Panc1 (cell line): ENCODE measurements around the gene INPP5F.

Experiments used
- POLR2AphosphoS5 ChIP-seq: IDR thresholded peaks from 2 replicates; pipeline ENCODE4 v1.6.1; 2012; ENCODE audit warnings: mild to moderate bottlenecking, low read depth, low read length, moderate library complexity
- SIN3A ChIP-seq: IDR thresholded peaks from 2 replicates; pipeline ENCODE4 v1.6.1; 2012; ENCODE audit warnings: low read depth, mild to moderate bottlenecking, low read length, moderate library complexity, borderline replicate concordance; ENCODE audit not compliant: insufficient read depth
- TF ChIP-seq, protein P1 (sequence below): fragments of 450-650 bp; IDR thresholded peaks from 2 replicates; pipeline ENCODE4 v1.5.1; 2017; ENCODE audit warnings: mild to moderate bottlenecking

- TF ChIP-seq SIN3A = no peak
- TF ChIP-seq, protein P1, sequence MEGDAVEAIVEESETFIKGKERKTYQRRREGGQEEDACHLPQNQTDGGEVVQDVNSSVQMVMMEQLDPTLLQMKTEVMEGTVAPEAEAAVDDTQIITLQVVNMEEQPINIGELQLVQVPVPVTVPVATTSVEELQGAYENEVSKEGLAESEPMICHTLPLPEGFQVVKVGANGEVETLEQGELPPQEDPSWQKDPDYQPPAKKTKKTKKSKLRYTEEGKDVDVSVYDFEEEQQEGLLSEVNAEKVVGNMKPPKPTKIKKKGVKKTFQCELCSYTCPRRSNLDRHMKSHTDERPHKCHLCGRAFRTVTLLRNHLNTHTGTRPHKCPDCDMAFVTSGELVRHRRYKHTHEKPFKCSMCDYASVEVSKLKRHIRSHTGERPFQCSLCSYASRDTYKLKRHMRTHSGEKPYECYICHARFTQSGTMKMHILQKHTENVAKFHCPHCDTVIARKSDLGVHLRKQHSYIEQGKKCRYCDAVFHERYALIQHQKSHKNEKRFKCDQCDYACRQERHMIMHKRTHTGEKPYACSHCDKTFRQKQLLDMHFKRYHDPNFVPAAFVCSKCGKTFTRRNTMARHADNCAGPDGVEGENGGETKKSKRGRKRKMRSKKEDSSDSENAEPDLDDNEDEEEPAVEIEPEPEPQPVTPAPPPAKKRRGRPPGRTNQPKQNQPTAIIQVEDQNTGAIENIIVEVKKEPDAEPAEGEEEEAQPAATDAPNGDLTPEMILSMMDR = no peak
- TF ChIP-seq POLR2AphosphoS5 = no peak
Measured at GRCh38 chr10:119805702-119806230, 79.9 kb downstream of the INPP5F start.
